ENCODE measurements around the gene RFT1.

RFT1 gene

DNA sequence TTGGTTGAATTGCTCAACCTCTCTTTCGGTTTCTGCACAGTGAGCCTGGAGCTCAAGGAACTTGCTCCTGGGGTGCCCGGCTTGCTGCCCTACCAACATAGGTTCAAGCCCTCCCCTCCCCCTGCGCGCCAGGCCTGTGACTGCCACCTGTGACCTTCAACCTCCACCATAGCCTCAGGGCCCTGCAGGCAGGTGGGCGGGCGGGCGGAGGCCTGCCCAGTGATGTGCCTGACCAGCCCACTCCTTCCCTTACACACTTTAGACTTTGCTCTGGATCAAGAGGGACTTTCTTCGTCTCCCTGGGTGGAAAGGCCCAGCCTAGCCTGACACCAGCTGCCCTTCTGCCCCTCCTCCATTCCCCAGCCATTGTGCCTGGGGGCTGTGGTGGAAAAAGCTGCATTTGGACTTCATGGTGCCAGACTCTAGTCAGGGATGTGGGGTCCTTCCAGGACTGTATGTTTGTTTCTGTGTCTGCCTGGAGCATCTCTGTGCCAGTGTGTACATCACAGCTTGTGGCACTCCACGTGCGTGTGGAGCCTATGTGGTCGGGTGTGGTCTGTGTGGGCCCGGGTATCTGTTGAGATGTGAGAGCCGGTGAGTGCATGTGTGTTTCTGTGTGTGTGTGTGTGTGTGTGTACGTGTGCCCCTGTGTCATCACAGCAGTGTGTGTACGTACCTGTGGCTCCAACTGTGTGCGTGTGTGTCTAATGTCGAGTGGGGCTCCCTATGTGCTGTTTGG lies 40.3 kb upstream of the RFT1 start:
- Histone ChIP-seq H3K9ac (ENCODE audit: low read depth in 1 of 2, low read length in 2 of 2) (peak overlapping the region in 1 of 2 donors; percentile 14), H3K4me3 (ENCODE audit: low read length in 2 of 2) (peak overlapping the region in 1 of 2 donors; percentile 45), H3K36me3 (ENCODE audit: control insufficient read depth in 2 of 2, insufficient read depth in 2 of 2, low read length in 2 of 2) (peaks cover 26 to 37% of the 10 kb centered on the region in 2 donors), H3K27me3 (ENCODE audit: control insufficient read depth in 2 of 2, insufficient read depth in 2 of 2, low read length in 2 of 2) (no peaks in the 10 kb centered on the region), H3K27ac (ENCODE audit: low read depth in 2 of 2, low read length in 2 of 2) (peak overlapping the region; percentile 34 to 67), H3K9me3 (ENCODE audit: control insufficient read depth in 2 of 2, low read length in 2 of 2) (no peaks in the 10 kb centered on the region), H3K4me1 (ENCODE audit: control insufficient read depth in 2 of 2, insufficient read depth in 2 of 2, low read length in 2 of 2) (peaks cover 49 to 61% of the 10 kb centered on the region in 2 donors)

DNA sequence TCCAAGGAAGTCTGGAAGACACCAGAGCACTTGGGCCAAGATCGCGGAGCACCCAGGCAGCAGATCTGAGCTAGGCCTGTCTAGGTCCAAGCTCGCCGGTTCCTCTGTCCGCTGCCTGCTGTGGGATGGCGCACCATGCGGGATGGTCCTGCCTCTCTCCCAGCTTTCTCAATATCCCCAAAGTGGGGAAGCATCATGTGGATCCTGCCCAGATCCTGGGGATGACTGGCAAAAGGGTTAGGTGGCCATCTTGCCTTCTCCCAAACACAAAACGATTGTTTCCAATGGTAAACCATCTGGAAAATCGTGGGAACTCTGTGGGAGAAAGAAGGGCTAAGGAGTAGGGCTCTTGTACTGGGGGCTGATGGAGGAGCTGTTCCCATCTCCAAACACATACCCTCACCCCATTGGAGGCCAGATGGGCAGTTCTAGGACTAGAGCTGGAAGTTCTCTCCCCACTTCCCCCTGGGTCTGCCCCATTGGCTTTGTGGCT lies 39.6 kb upstream of the RFT1 start:
- H3K27ac ChIP-seq (ENCODE audit: low read depth in 2 of 2, low read length in 2 of 2): peak overlapping the region; percentile 34 to 67

DNA sequence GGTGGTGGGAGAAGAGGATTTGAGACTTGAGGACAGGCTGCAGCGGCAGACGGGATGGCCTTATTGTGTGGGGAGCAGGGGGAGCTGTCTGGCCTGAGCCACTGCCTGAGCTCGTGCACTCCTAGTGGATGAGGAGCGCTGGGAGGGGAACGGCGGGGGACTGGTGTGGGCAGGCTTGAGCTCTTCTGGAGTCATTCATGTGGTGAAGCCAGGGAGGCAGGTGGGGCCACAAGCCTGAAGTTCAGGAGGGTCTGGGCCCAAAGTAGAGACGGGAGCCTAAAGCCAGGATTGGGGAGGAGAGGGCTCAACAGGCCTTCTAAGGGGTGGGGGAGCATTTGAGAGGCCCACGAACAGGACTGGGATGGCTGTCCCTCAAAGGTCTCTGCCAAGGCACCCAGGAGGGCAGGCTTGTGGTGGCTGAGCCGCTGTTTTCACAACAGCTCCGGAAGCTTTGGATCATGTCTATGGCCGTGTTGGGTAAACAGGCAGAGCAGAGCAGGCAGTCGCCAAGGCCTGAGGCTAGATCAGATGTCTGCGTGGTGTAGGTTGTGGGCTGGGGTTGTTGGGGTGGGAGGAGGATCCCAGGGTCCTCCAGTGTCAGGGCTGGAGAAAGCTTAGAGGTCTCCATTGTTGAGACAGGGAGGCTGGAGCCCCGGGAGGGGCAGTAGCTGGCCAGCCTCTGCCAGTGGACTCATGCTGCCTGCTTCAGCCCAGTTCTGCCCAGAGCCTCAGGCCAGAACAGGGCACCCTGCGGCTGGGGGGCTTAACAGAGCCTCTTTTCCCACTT lies 39.0 kb upstream of the RFT1 start:
- no peak overlapping the region for H3K4me3 ChIP-seq (ENCODE audit: low read length in 2 of 2)
- H3K36me3 ChIP-seq (ENCODE audit: control insufficient read depth in 2 of 2, insufficient read depth in 2 of 2, low read length in 2 of 2): peaks cover 20 to 34% of the 10 kb centered on the region in 2 donors
- H3K27ac ChIP-seq (ENCODE audit: low read depth in 2 of 2, low read length in 2 of 2): peak overlapping the region; percentile 34 to 67
- no peak overlapping the region for H3K9ac ChIP-seq (ENCODE audit: low read depth in 1 of 2, low read length in 2 of 2)
- H3K27me3 ChIP-seq (ENCODE audit: control insufficient read depth in 2 of 2, insufficient read depth in 2 of 2, low read length in 2 of 2): no peaks in the 10 kb centered on the region
- no peaks in the 10 kb centered on the region for H3K9me3 ChIP-seq (ENCODE audit: control insufficient read depth in 2 of 2, low read length in 2 of 2)
- H3K4me1 ChIP-seq (ENCODE audit: control insufficient read depth in 2 of 2, insufficient read depth in 2 of 2, low read length in 2 of 2): peaks cover 52 to 56% of the 10 kb centered on the region in 2 donors

More for the DNA sequence above, 39.6 kb upstream of the RFT1 start:
- Histone ChIP-seq H3K9ac (ENCODE audit: low read depth in 1 of 2, low read length in 2 of 2) (no peak overlapping the region), H3K36me3 (ENCODE audit: control insufficient read depth in 2 of 2, insufficient read depth in 2 of 2, low read length in 2 of 2) (peaks cover 25 to 37% of the 10 kb centered on the region in 2 donors), H3K27me3 (ENCODE audit: control insufficient read depth in 2 of 2, insufficient read depth in 2 of 2, low read length in 2 of 2) (no peaks in the 10 kb centered on the region), H3K4me1 (ENCODE audit: control insufficient read depth in 2 of 2, insufficient read depth in 2 of 2, low read length in 2 of 2) (peaks cover 50 to 60% of the 10 kb centered on the region in 2 donors), H3K4me3 (ENCODE audit: low read length in 2 of 2) (no peak overlapping the region), H3K9me3 (ENCODE audit: control insufficient read depth in 2 of 2, low read length in 2 of 2) (no peaks in the 10 kb centered on the region)

DNA sequence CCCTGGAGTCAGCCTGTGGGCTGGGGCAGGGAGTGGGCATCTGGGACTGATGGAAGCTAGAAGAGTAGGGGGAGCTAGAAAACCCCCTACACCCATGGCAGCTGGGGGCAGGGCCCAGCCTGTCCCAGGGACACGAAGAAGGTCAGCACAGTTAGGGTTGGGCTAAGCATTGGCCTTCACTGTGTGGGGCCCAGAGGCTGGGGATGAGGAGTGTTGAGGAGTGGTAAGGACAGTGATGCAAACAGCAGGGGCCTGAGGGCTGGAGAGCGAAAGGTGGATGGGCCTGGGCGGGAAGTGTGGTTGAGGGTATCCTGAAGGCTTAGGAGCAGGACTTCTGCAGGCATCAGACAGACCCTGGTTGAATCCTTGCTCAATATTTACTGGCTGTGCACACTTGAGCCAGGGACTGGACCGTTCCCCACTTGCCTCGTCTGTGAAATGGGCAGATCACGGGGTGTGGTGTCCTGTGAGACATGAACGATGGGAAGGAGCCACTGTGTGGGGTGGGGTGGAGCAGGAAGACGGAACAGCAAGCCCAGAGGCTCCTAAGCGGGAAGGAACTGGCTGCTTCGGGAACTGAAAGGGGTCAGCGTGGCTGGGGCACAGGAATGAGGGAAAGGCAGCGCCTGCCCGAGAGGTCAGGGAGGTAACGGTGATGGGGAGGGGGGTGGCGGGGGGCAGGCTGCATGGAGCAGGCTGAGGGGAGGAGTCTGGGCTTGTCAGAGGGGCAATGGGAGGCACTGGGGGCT lies 38.1 kb upstream of the RFT1 start:
- Histone ChIP-seq H3K27ac (ENCODE audit: low read depth in 2 of 2, low read length in 2 of 2) (peak overlapping the region in 1 of 2 donors; percentile 61), H3K4me1 (ENCODE audit: control insufficient read depth in 2 of 2, insufficient read depth in 2 of 2, low read length in 2 of 2) (peaks cover 54 to 56% of the 10 kb centered on the region in 2 donors), H3K4me3 (ENCODE audit: low read length in 2 of 2) (peak overlapping the region in 1 of 2 donors; percentile 13), H3K9ac (ENCODE audit: low read depth in 1 of 2, low read length in 2 of 2) (no peak overlapping the region), H3K9me3 (ENCODE audit: control insufficient read depth in 2 of 2, low read length in 2 of 2) (no peaks in the 10 kb centered on the region), H3K27me3 (ENCODE audit: control insufficient read depth in 2 of 2, insufficient read depth in 2 of 2, low read length in 2 of 2) (no peaks in the 10 kb centered on the region), H3K36me3 (ENCODE audit: control insufficient read depth in 2 of 2, insufficient read depth in 2 of 2, low read length in 2 of 2) (peaks cover 14 to 25% of the 10 kb centered on the region in 2 donors)

DNA sequence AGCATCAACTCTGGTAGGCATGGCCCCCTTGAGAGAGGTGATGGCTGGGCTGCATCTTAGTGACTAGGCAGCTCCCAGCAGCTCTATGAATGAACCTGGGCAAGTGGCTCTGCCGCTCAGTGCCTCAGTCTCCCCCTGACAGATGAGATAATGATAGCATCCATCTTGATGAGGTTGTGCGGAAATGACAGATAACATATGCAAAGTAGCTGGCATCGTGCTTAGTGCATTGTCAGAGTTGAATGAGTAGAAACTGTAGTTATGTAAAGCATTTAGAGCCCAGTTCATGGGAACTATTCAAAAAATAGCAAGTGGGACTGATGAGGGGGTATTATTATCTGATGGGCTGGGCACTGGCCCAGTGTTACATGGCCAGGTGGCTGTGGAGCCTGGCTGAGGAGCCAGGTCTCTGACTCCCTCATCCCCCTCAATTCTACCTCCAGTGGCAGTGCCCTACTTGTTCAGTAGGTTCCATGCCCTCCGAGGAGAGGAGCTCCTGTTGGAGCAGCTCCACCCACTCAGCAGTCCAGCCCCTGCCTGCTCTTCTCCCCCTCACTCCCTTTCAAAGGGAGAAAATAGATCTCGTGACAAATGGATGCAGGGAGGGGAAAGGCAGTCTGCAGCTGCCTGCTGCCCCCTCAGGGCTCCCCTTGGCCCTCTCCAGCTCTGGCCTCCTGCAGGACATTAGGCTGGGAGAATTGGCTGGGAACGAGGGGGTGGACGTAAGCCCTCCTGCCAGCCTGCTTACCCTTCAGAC lies 37.4 kb upstream of the RFT1 start:
- H3K27ac ChIP-seq (ENCODE audit: low read depth in 2 of 2, low read length in 2 of 2): peak overlapping the region in 1 of 2 donors; percentile 61
- H3K4me1 ChIP-seq (ENCODE audit: control insufficient read depth in 2 of 2, insufficient read depth in 2 of 2, low read length in 2 of 2): peaks cover 62 to 63% of the 10 kb centered on the region in 2 donors
- no peaks in the 10 kb centered on the region for H3K9me3 ChIP-seq (ENCODE audit: control insufficient read depth in 2 of 2, low read length in 2 of 2)
- H3K9ac ChIP-seq (ENCODE audit: low read depth in 1 of 2, low read length in 2 of 2): no peak overlapping the region
- H3K36me3 ChIP-seq (ENCODE audit: control insufficient read depth in 2 of 2, insufficient read depth in 2 of 2, low read length in 2 of 2): peaks cover 9 to 20% of the 10 kb centered on the region in 2 donors
- peak overlapping the region in 1 of 2 donors; percentile 13 for H3K4me3 ChIP-seq (ENCODE audit: low read length in 2 of 2)
- no peaks in the 10 kb centered on the region for H3K27me3 ChIP-seq (ENCODE audit: control insufficient read depth in 2 of 2, insufficient read depth in 2 of 2, low read length in 2 of 2)

DNA sequence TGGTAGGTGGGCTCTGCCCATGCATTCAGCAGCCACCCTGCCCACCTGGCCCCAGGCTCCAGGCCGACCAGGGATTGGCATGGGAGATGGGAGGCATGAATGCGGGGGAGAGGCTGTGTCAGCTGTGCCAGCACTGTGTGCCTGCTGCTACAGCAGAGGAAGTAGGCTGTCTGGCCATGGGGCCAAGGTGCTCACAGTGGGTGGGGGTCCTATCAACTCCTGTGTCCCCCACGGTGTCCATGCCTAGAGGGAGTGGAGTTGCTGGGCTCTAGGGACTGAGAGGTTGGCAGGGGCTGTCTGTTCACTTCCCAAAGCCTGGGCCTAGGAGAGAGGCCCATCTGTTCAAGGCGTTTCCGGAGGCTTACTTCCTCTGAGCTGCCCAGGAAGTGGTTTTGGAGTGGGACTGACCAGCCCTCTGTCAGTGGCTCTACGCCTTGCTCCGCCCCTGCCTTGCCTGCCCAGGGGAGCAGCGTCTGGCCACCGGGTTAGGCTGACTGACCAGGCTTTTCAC lies 36.6 kb upstream of the RFT1 start:
- H3K27ac ChIP-seq (ENCODE audit: low read depth in 2 of 2, low read length in 2 of 2): peak overlapping the region in 1 of 2 donors; percentile 61
- peak overlapping the region in 1 of 2 donors; percentile 5 for H3K4me3 ChIP-seq (ENCODE audit: low read length in 2 of 2)
- H3K4me1 ChIP-seq (ENCODE audit: control insufficient read depth in 2 of 2, insufficient read depth in 2 of 2, low read length in 2 of 2): peaks cover 61 to 65% of the 10 kb centered on the region in 2 donors
- no peaks in the 10 kb centered on the region for H3K9me3 ChIP-seq (ENCODE audit: control insufficient read depth in 2 of 2, low read length in 2 of 2)
- H3K9ac ChIP-seq (ENCODE audit: low read depth in 1 of 2, low read length in 2 of 2): peak overlapping the region in 1 of 2 donors; percentile 3
- H3K27me3 ChIP-seq (ENCODE audit: control insufficient read depth in 2 of 2, insufficient read depth in 2 of 2, low read length in 2 of 2): no peaks in the 10 kb centered on the region
- peaks cover 9 to 19% of the 10 kb centered on the region in 2 donors for H3K36me3 ChIP-seq (ENCODE audit: control insufficient read depth in 2 of 2, insufficient read depth in 2 of 2, low read length in 2 of 2)

DNA sequence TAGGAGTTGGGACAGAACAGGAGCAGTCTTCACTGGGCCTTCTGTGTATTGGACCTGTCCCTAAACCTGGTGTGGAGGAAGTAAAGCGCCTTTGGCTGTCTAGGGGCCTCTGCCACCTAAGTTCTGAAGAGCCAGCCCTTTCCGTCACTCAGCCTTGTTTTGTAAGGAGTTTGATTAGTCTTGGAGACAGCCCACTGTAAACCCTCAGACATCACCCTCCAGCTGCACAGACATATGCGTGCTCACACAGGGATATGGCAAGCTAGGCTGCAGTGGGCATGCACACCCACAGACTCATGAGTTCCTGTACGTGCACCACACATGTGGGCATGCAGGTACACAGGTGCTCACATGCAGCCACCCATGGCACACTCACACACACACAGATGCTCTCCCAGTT lies 36.0 kb upstream of the RFT1 start:
- Histone ChIP-seq H3K9me3 (ENCODE audit: control insufficient read depth in 2 of 2, low read length in 2 of 2) (no peaks in the 10 kb centered on the region), H3K4me3 (ENCODE audit: low read length in 2 of 2) (peak overlapping the region in 1 of 2 donors; percentile 5), H3K4me1 (ENCODE audit: control insufficient read depth in 2 of 2, insufficient read depth in 2 of 2, low read length in 2 of 2) (peaks cover 54 to 60% of the 10 kb centered on the region in 2 donors), H3K9ac (ENCODE audit: low read depth in 1 of 2, low read length in 2 of 2) (no peak overlapping the region), H3K27ac (ENCODE audit: low read depth in 2 of 2, low read length in 2 of 2) (peak overlapping the region in 1 of 2 donors; percentile 61), H3K27me3 (ENCODE audit: control insufficient read depth in 2 of 2, insufficient read depth in 2 of 2, low read length in 2 of 2) (no peaks in the 10 kb centered on the region), H3K36me3 (ENCODE audit: control insufficient read depth in 2 of 2, insufficient read depth in 2 of 2, low read length in 2 of 2) (peaks cover 9 to 19% of the 10 kb centered on the region in 2 donors)

DNA sequence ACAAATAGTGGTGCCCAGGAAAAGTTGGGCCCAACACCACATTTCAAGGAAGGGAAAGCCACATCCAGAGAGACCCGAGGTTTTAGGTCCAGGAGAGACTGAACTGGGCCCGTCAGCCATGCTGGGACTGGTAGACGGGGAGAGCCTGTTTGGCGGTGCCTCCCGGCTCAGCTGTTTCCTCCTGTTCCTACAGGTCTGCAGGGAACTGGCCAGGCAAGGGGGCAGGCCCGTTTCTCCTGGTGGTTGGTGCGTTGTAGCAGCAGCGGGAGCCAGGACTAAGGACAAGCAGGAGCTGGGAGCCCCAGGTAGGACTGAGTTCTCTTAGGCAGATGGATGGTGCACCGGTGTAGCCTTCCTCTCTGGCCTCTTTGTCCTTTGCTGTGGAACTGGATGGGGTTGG lies 34.7 kb upstream of the RFT1 start:
- Histone ChIP-seq H3K27ac (ENCODE audit: low read depth in 2 of 2, low read length in 2 of 2) (no peak overlapping the region), H3K9ac (ENCODE audit: low read depth in 1 of 2, low read length in 2 of 2) (no peak overlapping the region), H3K9me3 (ENCODE audit: control insufficient read depth in 2 of 2, low read length in 2 of 2) (no peaks in the 10 kb centered on the region), H3K27me3 (ENCODE audit: control insufficient read depth in 2 of 2, insufficient read depth in 2 of 2, low read length in 2 of 2) (no peaks in the 10 kb centered on the region), H3K4me3 (ENCODE audit: low read length in 2 of 2) (no peak overlapping the region), H3K36me3 (ENCODE audit: control insufficient read depth in 2 of 2, insufficient read depth in 2 of 2, low read length in 2 of 2) (peaks cover 9 to 19% of the 10 kb centered on the region in 2 donors), H3K4me1 (ENCODE audit: control insufficient read depth in 2 of 2, insufficient read depth in 2 of 2, low read length in 2 of 2) (peaks cover 48 to 55% of the 10 kb centered on the region in 2 donors)
